Upper lobe of right lung (tissue), 1 donor: Measurements from ENCODE around the gene SCAND1. TPM values are rescaled to one million over a fixed set of nuclear protein-coding genes. Genes with fewer than 3 reads are reported as not detected.
"Not testable (repeated sequence)": the region's sequence is repeated elsewhere in the genome, so short reads cannot be mapped to it uniquely, and the experiment has no call there.

Experiments
- ATAC-seq: fragments of 200-7000 bp; cut with Tn5 transposase; one replicate; pipeline ENCODE4 v1.9.1; 2020; ENCODE audit warnings: mild to moderate bottlenecking, moderate library complexity
- DNase-seq: peaks from one replicate; pipeline ENCODE4 v3.0.0-alpha.2; 2020
- H3K27ac ChIP-seq: fragments of 200-600 bp; one replicate; pipeline ENCODE4 v1.8.0; 2022
- H3K27me3 ChIP-seq: fragments of 200-600 bp; one replicate; pipeline ENCODE4 v1.8.0; 2022; ENCODE audit warnings: mild to moderate bottlenecking
- H3K36me3 ChIP-seq: fragments of 200-600 bp; one replicate; pipeline ENCODE4 v1.8.0; 2022
- H3K4me1 ChIP-seq: fragments of 200-600 bp; one replicate; pipeline ENCODE4 v1.8.0; 2022
- H3K4me3 ChIP-seq: fragments of 200-600 bp; one replicate; pipeline ENCODE4 v1.8.0; 2022; ENCODE audit warnings: mild to moderate bottlenecking
- H3K9me3 ChIP-seq: fragments of 200-600 bp; one replicate; pipeline ENCODE4 v1.8.0; 2022
- intact Hi-C: fragments of 100-400 bp; cut with DNase I; formaldehyde crosslinking; loops from one replicate; pipeline ENCODE4 v1.11.0; 2022
- long read RNA-seq: library from polyadenylated mRNA; unstranded; transcript quantifications from one replicate; pipeline ENCODE4 v2.0.0, GENCODE V29; 2021
- total RNA-seq: library from RNA; stranded (reverse); fragmentation: NEBNext Ultra II Directional; extraction: Animal tissue kit (Norgen Biotek cat#: 25700); gene quantifications from one replicate; pipeline ENCODE4 v1.2.1, GENCODE V29; 2021
- TF ChIP-seq, protein P1 (sequence below): fragments of 200-600 bp; IDR thresholded peaks from one replicate; pipeline ENCODE4 v1.8.0; 2022; ENCODE audit warnings: antibody characterized with exemption
- donor health status: DM: no; HTN: yes; CAD: no; lungs with severe emphysema.

The SCAND1 gene
- 56.2 TPM for total RNA-seq
- long read RNA-seq, transcript SCAND1-201 (2 exons, 902 nt): major isoform, 17 of 44 reads
- long read RNA-seq, partial matches to known transcripts: 0 of 44 reads
- long read RNA-seq, other reads (novel, unspliced or antisense): 27 of 44 reads

DNA sequence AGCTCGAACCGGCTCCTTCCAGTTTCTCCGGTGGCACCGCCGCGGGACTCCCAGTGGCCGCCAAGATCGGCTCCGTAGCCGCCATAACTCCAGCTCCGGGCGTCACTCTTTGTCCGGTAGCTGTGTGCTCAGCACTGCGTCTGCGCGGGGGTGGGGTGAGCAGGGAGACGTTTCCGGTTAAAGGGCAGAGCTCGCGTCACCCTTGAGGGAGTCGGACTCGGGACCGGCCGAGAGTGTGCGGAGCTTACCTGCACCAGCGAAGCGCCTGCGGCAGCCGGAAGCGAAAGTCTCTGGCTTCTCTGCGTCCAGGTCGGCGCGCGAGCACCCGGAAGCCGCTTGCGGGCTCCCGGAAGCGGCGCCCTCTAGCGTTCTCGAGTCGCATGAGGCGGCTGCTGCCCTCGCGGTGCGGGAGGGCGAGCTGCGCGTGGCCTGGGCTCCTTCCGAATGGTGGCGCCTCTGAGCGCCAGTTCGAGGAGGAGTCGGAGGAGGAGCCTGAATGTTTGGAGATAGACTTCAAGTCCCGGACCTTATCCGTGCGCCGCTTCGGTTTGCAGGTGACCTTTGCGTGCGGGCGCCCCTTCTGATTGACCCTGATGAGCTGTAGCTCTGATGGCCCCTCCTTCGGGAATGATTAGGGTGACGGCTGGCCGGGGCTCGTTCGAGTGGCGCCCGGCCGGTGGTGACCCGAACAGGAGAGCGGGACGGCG, at the start of gene SCAND1:
SCAND1 (minus strand) TSS at position 303 of the 707 bp plus-strand sequence; CDS start at position 85, 218 bp downstream.
- Histone ChIP-seq H3K9me3 (no peaks in the 10 kb centered on the region), H3K27me3 (no peaks in the 10 kb centered on the region), H3K27ac (peak within 1 kb of the TSS; percentile 100), H3K36me3 (no peaks in the 10 kb centered on the region), H3K4me3 (peak within 1 kb of the TSS; percentile 93), H3K4me1 (peaks cover 25% of the 10 kb centered on the region)
- TF ChIP-seq, protein P1, sequence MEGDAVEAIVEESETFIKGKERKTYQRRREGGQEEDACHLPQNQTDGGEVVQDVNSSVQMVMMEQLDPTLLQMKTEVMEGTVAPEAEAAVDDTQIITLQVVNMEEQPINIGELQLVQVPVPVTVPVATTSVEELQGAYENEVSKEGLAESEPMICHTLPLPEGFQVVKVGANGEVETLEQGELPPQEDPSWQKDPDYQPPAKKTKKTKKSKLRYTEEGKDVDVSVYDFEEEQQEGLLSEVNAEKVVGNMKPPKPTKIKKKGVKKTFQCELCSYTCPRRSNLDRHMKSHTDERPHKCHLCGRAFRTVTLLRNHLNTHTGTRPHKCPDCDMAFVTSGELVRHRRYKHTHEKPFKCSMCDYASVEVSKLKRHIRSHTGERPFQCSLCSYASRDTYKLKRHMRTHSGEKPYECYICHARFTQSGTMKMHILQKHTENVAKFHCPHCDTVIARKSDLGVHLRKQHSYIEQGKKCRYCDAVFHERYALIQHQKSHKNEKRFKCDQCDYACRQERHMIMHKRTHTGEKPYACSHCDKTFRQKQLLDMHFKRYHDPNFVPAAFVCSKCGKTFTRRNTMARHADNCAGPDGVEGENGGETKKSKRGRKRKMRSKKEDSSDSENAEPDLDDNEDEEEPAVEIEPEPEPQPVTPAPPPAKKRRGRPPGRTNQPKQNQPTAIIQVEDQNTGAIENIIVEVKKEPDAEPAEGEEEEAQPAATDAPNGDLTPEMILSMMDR: peak; percentile 99
- peak; percentile 97 for ATAC-seq
- intact Hi-C loops: no loop called here
- DNase-seq: peak; percentile 98

DNA sequence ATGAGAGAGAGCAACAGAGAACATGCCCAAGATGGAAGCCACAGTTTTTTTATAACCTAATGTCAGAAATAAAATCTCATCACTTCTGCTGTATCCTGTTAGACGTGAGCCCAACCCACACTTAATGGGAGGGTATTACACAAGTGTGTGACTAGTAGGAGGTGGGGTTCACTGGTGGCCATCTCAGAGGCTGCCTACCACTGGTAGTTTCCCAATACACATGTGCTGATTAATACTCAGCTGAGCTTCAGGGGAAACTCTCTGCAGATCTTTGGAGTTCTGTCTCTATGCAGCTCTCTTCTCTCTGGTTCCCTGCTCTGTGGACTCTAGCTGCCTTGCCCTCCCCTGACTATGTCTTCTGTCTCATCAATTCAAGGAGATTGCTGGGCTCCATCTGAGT, 49.7 kb upstream of the SCAND1 start:
- Histone ChIP-seq H3K27me3 (no peaks in the 10 kb centered on the region), H3K4me1 (peaks cover 8% of the 10 kb centered on the region), H3K4me3 (no peak overlapping the region), H3K9me3 (no peaks in the 10 kb centered on the region), H3K27ac (no peak overlapping the region), H3K36me3 (no peaks in the 10 kb centered on the region)
- ATAC-seq: peak; percentile 87
- TF ChIP-seq, protein P1: no peak
- intact Hi-C loops: no loop called here
- DNase-seq: no peak

DNA sequence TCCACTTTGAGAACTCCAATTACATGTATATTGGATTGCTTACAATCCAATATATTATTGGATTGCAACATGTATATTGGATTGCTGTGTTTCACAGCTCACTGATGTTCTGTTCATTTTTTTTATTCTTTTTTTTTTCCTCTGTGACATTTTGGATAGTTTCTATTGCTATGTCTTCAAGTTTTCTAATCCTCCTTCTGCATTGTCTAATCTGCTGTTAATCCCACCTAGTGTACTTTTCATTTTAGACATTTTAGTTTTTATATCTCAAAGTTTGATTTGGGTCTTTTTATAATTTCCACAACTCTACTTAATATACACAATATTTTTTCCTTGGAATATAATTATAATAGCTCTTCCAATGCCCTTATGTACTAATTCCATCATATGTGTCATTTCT, 48.6 kb upstream of the SCAND1 start:
- intact Hi-C loops: no loop called here
- no peaks in the 10 kb centered on the region for H3K4me1 ChIP-seq
- ATAC-seq: no peak
- TF ChIP-seq, protein P1: no peak
- no peaks in the 10 kb centered on the region for H3K27me3 ChIP-seq
- no peak overlapping the region for H3K4me3 ChIP-seq
- no peak overlapping the region for H3K27ac ChIP-seq
- DNase-seq: no peak
- no peaks in the 10 kb centered on the region for H3K9me3 ChIP-seq
- no peaks in the 10 kb centered on the region for H3K36me3 ChIP-seq

DNA sequence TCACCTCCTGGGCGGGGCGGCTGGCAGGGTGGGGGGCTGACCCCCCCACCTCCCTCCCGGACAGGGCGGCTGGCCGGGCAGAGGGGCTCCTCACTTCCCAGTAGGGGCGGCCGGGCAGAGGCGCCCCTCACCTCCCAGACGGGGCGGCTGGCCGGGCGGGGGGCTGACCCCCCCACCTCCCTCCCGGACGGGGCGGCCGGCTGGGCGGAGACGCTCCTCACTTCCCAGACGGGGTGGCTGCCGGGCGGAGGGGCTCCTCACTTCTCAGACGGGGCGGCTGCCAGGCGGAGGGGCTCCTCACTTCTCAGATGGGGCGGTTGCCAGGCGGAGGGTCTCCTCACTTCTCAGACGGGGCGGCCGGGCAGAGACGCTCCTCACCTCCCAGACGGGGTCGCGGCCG, 47.0 kb upstream of the SCAND1 start:
- DNase-seq, H3K9me3 ChIP-seq, H3K4me1 ChIP-seq, ATAC-seq, H3K27ac ChIP-seq, H3K27me3 ChIP-seq, intact Hi-C loops, H3K4me3 ChIP-seq, H3K36me3 ChIP-seq: not testable (repeated sequence)

DNA sequence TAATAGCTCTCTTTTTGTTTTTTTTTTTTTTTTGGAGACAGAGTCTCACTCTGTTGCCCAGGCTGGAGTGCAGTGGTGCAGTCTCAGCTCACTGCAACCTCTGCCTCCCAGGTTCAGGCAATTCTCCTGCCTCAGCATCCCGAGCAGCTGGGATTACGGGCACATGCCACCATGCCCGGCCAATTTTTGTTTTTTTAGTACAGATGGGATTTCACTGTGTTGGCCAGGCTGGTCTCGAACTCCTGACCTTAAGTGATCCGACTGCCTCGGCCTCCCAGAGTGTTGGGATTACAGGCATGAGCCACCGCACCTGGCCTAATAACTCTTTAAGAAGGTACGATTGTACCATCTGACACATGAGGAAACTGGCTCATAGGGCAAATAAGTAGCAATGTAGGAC, 42.2 kb upstream of the SCAND1 start:
- not testable (repeated sequence) for H3K27ac ChIP-seq, H3K27me3 ChIP-seq, ATAC-seq, H3K36me3 ChIP-seq, H3K9me3 ChIP-seq, H3K4me1 ChIP-seq, H3K4me3 ChIP-seq, DNase-seq
- intact Hi-C loops: loop anchor here (5.0 kb wide), 1 partner anchor 141 kb away; no protein-coding TSS in a partner anchor

DNA sequence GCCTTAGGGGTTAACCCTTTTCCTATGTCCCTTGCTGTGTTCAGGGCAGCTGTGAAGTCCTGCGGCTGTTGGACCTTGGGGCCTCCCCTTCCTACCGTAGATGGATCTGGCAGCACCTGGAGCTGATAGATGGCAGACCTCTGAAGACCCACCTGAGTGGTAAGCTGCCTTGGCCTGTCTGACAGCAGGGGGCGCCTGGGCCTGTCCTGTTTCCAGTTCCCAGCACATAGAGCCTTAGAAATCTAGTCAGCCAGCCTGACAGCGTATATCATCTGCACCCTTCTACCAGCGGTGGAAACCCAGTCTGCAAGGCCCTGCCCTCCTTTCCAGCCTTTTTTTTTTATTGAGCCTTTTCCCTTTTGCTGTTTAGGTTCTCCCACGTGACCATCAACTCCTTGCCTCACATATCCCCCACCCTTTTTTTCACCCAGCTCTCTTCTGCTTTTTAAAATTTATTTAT, 40.7 kb upstream of the SCAND1 start:
- Histone ChIP-seq H3K27ac (no peak overlapping the region), H3K27me3 (no peaks in the 10 kb centered on the region), H3K4me1 (peaks cover 3% of the 10 kb centered on the region), H3K36me3 (no peaks in the 10 kb centered on the region), H3K9me3 (no peaks in the 10 kb centered on the region), H3K4me3 (no peak overlapping the region)
- TF ChIP-seq, protein P1: peak; percentile 90
- peak; percentile 93 for DNase-seq
- peak; percentile 98 for ATAC-seq
- intact Hi-C loops: loop anchor here (5.0 kb wide), 1 partner anchor 142 kb away; no protein-coding TSS in a partner anchor
